ENCODE measurements around the gene M6PR.

GRCh38 chr12:8913702-8914032 is 35.8 kb downstream of the M6PR start:
- no peak for TF ChIP-seq ZNF777 (CRISPR knock-in tag; IDR thresholded peaks at IDR 0.05)
- TF ChIP-seq CTCF (CRISPR knock-in tag; IDR thresholded peaks at IDR 0.05): no peak
- TF ChIP-seq TAF1 (CRISPR knock-in tag; IDR thresholded peaks at IDR 0.05): no peak
- TF ChIP-seq CREB3 (CRISPR knock-in tag; IDR thresholded peaks at IDR 0.05): no peak
- no peak for TF ChIP-seq ZNF496 (CRISPR knock-in tag; IDR thresholded peaks at IDR 0.05; ENCODE audit: insufficient replicate concordance)
- TF ChIP-seq ZNF138 (CRISPR knock-in tag; IDR thresholded peaks at IDR 0.05; ENCODE audit: low read depth): no peak
- no peak for TF ChIP-seq RBFOX2 (IDR thresholded peaks at IDR 0.05; ENCODE audit: low read depth, low read length)
- TF ChIP-seq NFRKB (IDR thresholded peaks at IDR 0.05): no peak
- TF ChIP-seq ZBTB38 (CRISPR knock-in tag; IDR thresholded peaks at IDR 0.05): no peak

Data from HepG2 (cell line).